ENCODE data around the gene RAB14.

DNA sequence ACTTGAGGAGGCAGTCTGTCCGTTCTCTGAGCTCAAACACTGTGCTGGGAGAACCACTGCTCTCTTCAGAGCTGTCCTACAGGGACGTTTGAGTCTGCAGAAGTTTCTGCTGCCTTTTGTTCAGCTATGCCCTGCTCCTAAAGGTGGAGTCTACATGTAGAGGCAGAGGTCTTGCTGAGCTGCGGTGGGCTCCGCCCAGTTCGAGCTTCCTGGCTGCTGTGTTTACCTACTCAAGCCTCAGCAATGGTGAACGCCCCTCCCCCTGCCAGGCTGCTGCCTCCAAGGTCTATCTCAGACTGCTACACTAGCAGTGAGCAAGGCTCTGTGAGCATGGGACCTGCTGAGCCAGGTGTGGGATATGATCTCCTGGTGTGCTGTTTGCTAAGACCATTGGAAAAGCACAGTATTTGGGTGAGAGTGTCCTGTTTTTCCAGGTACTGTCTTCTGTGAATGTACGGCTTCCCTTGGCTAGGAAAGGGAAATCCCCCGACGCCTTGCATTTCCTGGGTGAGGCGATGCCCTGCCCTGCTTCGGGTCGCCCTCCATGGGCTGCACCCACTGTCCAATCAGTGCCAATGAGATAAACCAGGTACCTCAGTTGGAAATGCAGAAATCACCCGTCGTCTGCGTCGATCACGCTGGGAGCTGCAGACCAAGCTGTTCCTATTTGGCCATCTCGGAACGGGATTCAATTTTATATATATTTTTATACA lies 68.4 kb downstream of the RAB14 start:
- TF ChIP-seq POLR2AphosphoS5 (IDR thresholded peaks at IDR 0.05; ENCODE audit: borderline replicate concordance, low read depth, low read length) = no peak
- no peak for TF ChIP-seq EZH2 (IDR thresholded peaks at IDR 0.05)
- no peak for TF ChIP-seq FOXP2 (optimal IDR thresholded peaks at IDR 0.05; ENCODE audit: control extremely low read depth, extremely low read length, insufficient read depth)
